ENCODE results near the gene HYCC1.

Gene HYCC1

GRCh38 chr7:22989643-22990587 lies 24.0 kb downstream of the HYCC1 start:
- TF ChIP-seq, protein P1, sequence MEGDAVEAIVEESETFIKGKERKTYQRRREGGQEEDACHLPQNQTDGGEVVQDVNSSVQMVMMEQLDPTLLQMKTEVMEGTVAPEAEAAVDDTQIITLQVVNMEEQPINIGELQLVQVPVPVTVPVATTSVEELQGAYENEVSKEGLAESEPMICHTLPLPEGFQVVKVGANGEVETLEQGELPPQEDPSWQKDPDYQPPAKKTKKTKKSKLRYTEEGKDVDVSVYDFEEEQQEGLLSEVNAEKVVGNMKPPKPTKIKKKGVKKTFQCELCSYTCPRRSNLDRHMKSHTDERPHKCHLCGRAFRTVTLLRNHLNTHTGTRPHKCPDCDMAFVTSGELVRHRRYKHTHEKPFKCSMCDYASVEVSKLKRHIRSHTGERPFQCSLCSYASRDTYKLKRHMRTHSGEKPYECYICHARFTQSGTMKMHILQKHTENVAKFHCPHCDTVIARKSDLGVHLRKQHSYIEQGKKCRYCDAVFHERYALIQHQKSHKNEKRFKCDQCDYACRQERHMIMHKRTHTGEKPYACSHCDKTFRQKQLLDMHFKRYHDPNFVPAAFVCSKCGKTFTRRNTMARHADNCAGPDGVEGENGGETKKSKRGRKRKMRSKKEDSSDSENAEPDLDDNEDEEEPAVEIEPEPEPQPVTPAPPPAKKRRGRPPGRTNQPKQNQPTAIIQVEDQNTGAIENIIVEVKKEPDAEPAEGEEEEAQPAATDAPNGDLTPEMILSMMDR (IDR thresholded peaks at IDR 0.05), result no peak

DNA sequence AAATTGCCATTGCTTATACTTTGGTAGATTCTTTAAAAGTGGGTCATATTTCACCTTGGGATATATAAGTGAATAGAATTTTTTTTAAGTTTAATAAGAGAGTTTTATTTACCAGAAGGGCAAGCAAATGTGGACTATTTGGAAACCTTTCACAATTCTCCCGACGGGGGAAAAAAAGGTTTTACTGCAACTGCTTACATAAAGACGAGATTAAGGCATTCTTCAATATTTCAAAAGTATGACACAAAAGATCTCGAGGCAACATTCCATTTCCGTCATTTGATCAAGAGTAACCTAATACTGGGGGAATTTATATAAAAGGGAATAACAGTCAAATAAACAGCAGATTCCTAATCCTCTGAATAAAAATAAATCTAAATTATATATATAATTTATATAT lies 28.5 kb downstream of the HYCC1 start:
- H3K4me3 ChIP-seq (ENCODE audit: low read depth, low read length), result no peak overlapping the region
- no peak overlapping the region for H2AFZ ChIP-seq
- H3K27me3 ChIP-seq (ENCODE audit: control insufficient read depth, insufficient read depth, low read length), result no peaks in the 10 kb centered on the region
- TF ChIP-seq, protein P1 (IDR thresholded peaks at IDR 0.05), result no peak
- H3K4me2 ChIP-seq (ENCODE audit: low read length), result no peak overlapping the region
- H3K4me1 ChIP-seq, result no peaks in the 10 kb centered on the region
- no peak overlapping the region for H3K27ac ChIP-seq
- H3K9ac ChIP-seq, result no peak overlapping the region
- H3K9me3 ChIP-seq (ENCODE audit: control insufficient read depth, low read length), result no peaks in the 10 kb centered on the region
- no peaks in the 10 kb centered on the region for H3K79me2 ChIP-seq
- no peaks in the 10 kb centered on the region for H3K36me3 ChIP-seq (ENCODE audit: control insufficient read depth, insufficient read depth, low read length)

More at GRCh38 chr7:22989643-22990587, 24.0 kb downstream of the HYCC1 start:
- Histone ChIP-seq H3K36me3 (ENCODE audit: control insufficient read depth, insufficient read depth, low read length) (no peaks in the 10 kb centered on the region), H3K9ac (no peak overlapping the region), H3K79me2 (no peaks in the 10 kb centered on the region), H3K4me2 (ENCODE audit: low read length) (no peak overlapping the region), H3K9me3 (ENCODE audit: control insufficient read depth, low read length) (no peaks in the 10 kb centered on the region), H3K27me3 (ENCODE audit: control insufficient read depth, insufficient read depth, low read length) (no peaks in the 10 kb centered on the region), H3K4me1 (no peaks in the 10 kb centered on the region), H3K4me3 (ENCODE audit: low read depth, low read length) (no peak overlapping the region), H3K27ac (no peak overlapping the region), H2AFZ (no peak overlapping the region)

GRCh38 chr7:22983257-22983855 lies 30.6 kb downstream of the HYCC1 start:
- H3K27ac ChIP-seq, result no peak overlapping the region
- no peak overlapping the region for H3K4me2 ChIP-seq (ENCODE audit: low read length)
- H3K4me1 ChIP-seq, result no peaks in the 10 kb centered on the region
- no peaks in the 10 kb centered on the region for H3K36me3 ChIP-seq (ENCODE audit: control insufficient read depth, insufficient read depth, low read length)
- H3K79me2 ChIP-seq, result no peaks in the 10 kb centered on the region
- H3K27me3 ChIP-seq (ENCODE audit: control insufficient read depth, insufficient read depth, low read length), result no peaks in the 10 kb centered on the region
- no peak overlapping the region for H2AFZ ChIP-seq
- no peaks in the 10 kb centered on the region for H3K9me3 ChIP-seq (ENCODE audit: control insufficient read depth, low read length)
- H3K4me3 ChIP-seq (ENCODE audit: low read depth, low read length), result no peak overlapping the region
- no peak overlapping the region for H3K9ac ChIP-seq
- TF ChIP-seq, protein P1 (IDR thresholded peaks at IDR 0.05), result no peak

- TF ChIP-seq, protein P1 (IDR thresholded peaks at IDR 0.05), result no peak
- H3K27me3 ChIP-seq (ENCODE audit: control insufficient read depth, insufficient read depth, low read length), result no peaks in the 10 kb centered on the region
- H3K27ac ChIP-seq, result no peak overlapping the region
- no peaks in the 10 kb centered on the region for H3K4me1 ChIP-seq
- no peak overlapping the region for H3K4me2 ChIP-seq (ENCODE audit: low read length)
- no peak overlapping the region for H2AFZ ChIP-seq
- H3K9me3 ChIP-seq (ENCODE audit: control insufficient read depth, low read length), result no peaks in the 10 kb centered on the region
- no peaks in the 10 kb centered on the region for H3K36me3 ChIP-seq (ENCODE audit: control insufficient read depth, insufficient read depth, low read length)
- H3K79me2 ChIP-seq, result no peaks in the 10 kb centered on the region
- no peak overlapping the region for H3K9ac ChIP-seq
- H3K4me3 ChIP-seq (ENCODE audit: low read depth, low read length), result no peak overlapping the region
These were observed 33.5 kb downstream of the HYCC1 start for GRCh38 chr7:22980422-22980821.
